Stimulated activated effector memory CD8-positive, alpha-beta T cell treated with anti-CD3 and anti-CD28 coated beads, Interleukin-12 subunit alpha, Interleukin-12 subunit beta, amount 100 ng/mL, for 72 hours (primary cell): ENCODE measurements around the gene TSPAN9.

ENCODE experiments used
- ATAC-seq: fragments of 150-1000 bp; cut with Tn5 transposase; 2 replicates; pipeline ENCODE4 v1.10.0; 2021
- DNase-seq, 2 donors: peaks; one replicate each; pipeline ENCODE4 v3.0.0; 2021 to 2022; ENCODE audit warnings: low spot score in 2 of 2
- H3K27ac Mint-ChIP-seq: one replicate; pipeline ENCODE4 v1.8.0; 2022; ENCODE audit warnings: mild to moderate bottlenecking, mixed read lengths
- H3K36me3 Mint-ChIP-seq: one replicate; pipeline ENCODE4 v1.8.0; 2022; ENCODE audit warnings: mild to moderate bottlenecking, mixed read lengths
- H3K4me1 Mint-ChIP-seq: one replicate; pipeline ENCODE4 v1.8.0; 2022; ENCODE audit warnings: mixed read lengths
- H3K4me3 Mint-ChIP-seq: one replicate; pipeline ENCODE4 v1.8.0; 2022; ENCODE audit warnings: mild to moderate bottlenecking, mixed read lengths
- H3K9me3 Mint-ChIP-seq: one replicate; pipeline ENCODE4 v1.8.0; 2022; ENCODE audit warnings: mixed read lengths

Gene TSPAN9

GRCh38 chr12:3195337-3195736 is 118.2 kb downstream of the TSPAN9 start:
- ATAC-seq, result no peak
- Mint-ChIP-seq H3K36me3 (no peaks in the 10 kb centered on the region), H3K4me3 (no peak overlapping the region), H3K9me3 (no peaks in the 10 kb centered on the region), H3K27ac (no peak overlapping the region), H3K4me1 (peaks cover 8% of the 10 kb centered on the region)
- DNase-seq, result no peak

GRCh38 chr12:3195859-3196483 is 118.8 kb downstream of the TSPAN9 start:
- H3K36me3 Mint-ChIP-seq, result no peaks in the 10 kb centered on the region
- peaks cover 9% of the 10 kb centered on the region for H3K4me1 Mint-ChIP-seq
- no peak overlapping the region for H3K27ac Mint-ChIP-seq
- H3K9me3 Mint-ChIP-seq, result no peaks in the 10 kb centered on the region
- DNase-seq (no peak), ATAC-seq (no peak)
- no peak overlapping the region for H3K4me3 Mint-ChIP-seq

GRCh38 chr12:3196488-3196887 is 119.3 kb downstream of the TSPAN9 start:
- ATAC-seq (no peak), DNase-seq (no peak)
- no peaks in the 10 kb centered on the region for H3K36me3 Mint-ChIP-seq
- H3K9me3 Mint-ChIP-seq, result no peaks in the 10 kb centered on the region
- peaks cover 14% of the 10 kb centered on the region for H3K4me1 Mint-ChIP-seq
- H3K4me3 Mint-ChIP-seq, result no peak overlapping the region
- H3K27ac Mint-ChIP-seq, result no peak overlapping the region

- H3K36me3 Mint-ChIP-seq, result no peaks in the 10 kb centered on the region
- DNase-seq (no peak), ATAC-seq (no peak)
- H3K4me1 Mint-ChIP-seq, result peaks cover 14% of the 10 kb centered on the region
- no peaks in the 10 kb centered on the region for H3K9me3 Mint-ChIP-seq
- no peak overlapping the region for H3K4me3 Mint-ChIP-seq
- no peak overlapping the region for H3K27ac Mint-ChIP-seq
Measured at GRCh38 chr12:3197131-3197818, 120.1 kb downstream of the TSPAN9 start.

- ATAC-seq (no peak), DNase-seq (no peak)
- Mint-ChIP-seq H3K9me3 (no peaks in the 10 kb centered on the region), H3K27ac (no peak overlapping the region), H3K36me3 (no peaks in the 10 kb centered on the region), H3K4me3 (peak overlapping the region; percentile 33), H3K4me1 (peaks cover 14% of the 10 kb centered on the region)
Measured at GRCh38 chr12:3199551-3200031, 122.4 kb downstream of the TSPAN9 start.

- DNase-seq, result no peak
- Mint-ChIP-seq H3K9me3 (no peaks in the 10 kb centered on the region), H3K4me1 (peaks cover 14% of the 10 kb centered on the region), H3K27ac (no peak overlapping the region), H3K4me3 (peak overlapping the region; percentile 33), H3K36me3 (no peaks in the 10 kb centered on the region)
- peak; percentile 33 for ATAC-seq
Measured at GRCh38 chr12:3200032-3200617, 122.9 kb downstream of the TSPAN9 start.

GRCh38 chr12:3200814-3201233 is 123.6 kb downstream of the TSPAN9 start:
- no peak overlapping the region for H3K4me3 Mint-ChIP-seq
- no peaks in the 10 kb centered on the region for H3K9me3 Mint-ChIP-seq

DNA sequence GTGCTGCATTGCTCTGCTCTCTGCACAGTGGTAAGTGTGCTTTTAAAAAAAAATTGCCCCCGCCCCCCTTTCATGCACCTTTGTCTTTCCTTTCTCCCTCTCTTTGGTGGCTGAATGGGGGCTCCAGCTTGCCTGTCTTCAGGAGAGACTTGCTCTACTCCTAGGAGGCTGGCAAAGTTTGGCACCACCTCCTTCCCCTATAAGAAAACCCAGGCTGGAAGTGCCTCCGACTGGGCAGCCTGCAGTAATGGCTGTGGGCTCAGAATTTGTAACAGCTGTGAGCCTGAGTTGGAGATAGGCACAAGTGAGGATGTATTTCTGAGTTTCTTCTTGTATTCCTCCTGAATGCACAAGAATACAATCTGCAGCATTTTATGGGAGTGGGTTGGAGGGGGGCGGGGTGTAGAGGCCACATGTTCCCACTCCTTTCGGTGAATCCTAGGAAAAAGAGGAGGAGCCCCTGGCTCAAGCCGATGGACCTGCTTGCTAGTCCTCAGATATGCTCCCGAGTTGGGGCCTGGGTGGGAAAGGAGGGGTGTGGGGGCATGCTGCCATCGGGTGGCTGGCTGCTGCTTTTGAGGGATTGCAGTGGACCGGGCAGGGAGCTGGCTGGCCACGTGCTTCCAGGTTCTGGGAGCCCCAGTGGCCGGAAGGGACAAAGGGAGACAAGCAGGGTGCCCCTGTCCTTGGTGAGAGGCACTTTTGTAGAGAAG is 124.3 kb downstream of the TSPAN9 start:
- H3K9me3 Mint-ChIP-seq, result no peaks in the 10 kb centered on the region
- DNase-seq (no peak), ATAC-seq (no peak)
- no peaks in the 10 kb centered on the region for H3K36me3 Mint-ChIP-seq
- no peak overlapping the region for H3K4me3 Mint-ChIP-seq
- no peak overlapping the region for H3K27ac Mint-ChIP-seq
- peaks cover 14% of the 10 kb centered on the region for H3K4me1 Mint-ChIP-seq

More at GRCh38 chr12:3200814-3201233, 123.6 kb downstream of the TSPAN9 start:
- H3K4me1 Mint-ChIP-seq, result peaks cover 14% of the 10 kb centered on the region
- H3K27ac Mint-ChIP-seq, result no peak overlapping the region
- no peak for DNase-seq
- no peaks in the 10 kb centered on the region for H3K36me3 Mint-ChIP-seq
- no peak for ATAC-seq

- Mint-ChIP-seq H3K4me3 (no peak overlapping the region), H3K9me3 (no peaks in the 10 kb centered on the region), H3K27ac (no peak overlapping the region), H3K36me3 (no peaks in the 10 kb centered on the region), H3K4me1 (peaks cover 14% of the 10 kb centered on the region)
- DNase-seq, result no peak
- ATAC-seq, result no peak
Measured at GRCh38 chr12:3202096-3202495, 124.9 kb downstream of the TSPAN9 start.

DNA sequence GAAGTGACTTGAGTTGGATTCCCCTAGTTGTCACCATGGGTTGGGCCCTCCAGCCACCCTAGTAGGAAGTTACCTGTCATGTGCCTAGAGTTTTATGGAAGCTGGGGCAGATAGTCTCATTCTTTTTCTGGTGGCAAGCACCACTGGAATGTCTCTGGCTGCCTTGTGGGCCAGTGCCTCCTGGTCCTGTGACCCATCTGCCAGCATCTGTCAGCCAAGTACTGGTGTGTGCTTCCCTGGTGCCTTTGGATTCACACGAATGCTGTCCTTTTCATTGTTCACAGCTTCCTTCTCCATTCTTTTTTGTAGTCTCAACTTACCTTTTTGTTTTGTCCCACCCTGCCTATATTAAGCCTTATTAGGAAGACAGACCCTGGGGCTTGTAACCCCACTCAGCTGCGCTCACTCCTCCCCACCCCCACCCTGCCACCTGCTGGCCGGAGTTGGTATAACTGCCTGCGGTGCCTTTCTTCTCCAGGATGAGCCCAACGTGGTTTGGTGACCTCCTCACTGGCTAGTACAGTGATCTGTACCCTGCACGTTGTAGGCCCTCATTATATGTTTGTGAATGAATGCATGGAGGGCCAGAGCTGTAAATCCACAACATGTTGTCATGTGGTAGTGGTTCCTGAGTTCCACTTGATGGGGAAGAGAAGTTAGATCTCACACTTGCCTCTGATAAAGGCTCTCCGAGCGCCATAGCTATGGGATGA is 125.7 kb downstream of the TSPAN9 start:
- Mint-ChIP-seq H3K4me1 (peaks cover 14% of the 10 kb centered on the region), H3K27ac (no peak overlapping the region), H3K4me3 (no peak overlapping the region), H3K36me3 (no peaks in the 10 kb centered on the region), H3K9me3 (no peaks in the 10 kb centered on the region)
- ATAC-seq (peak; percentile 25), DNase-seq (peak; percentile 44 to 74)

GRCh38 chr12:3203713-3204112 is 126.5 kb downstream of the TSPAN9 start:
- no peaks in the 10 kb centered on the region for H3K9me3 Mint-ChIP-seq
- ATAC-seq (no peak), DNase-seq (no peak)
- peaks cover 13% of the 10 kb centered on the region for H3K4me1 Mint-ChIP-seq
- no peaks in the 10 kb centered on the region for H3K36me3 Mint-ChIP-seq
- no peak overlapping the region for H3K4me3 Mint-ChIP-seq
- no peak overlapping the region for H3K27ac Mint-ChIP-seq

GRCh38 chr12:3204143-3204542 is 127.0 kb downstream of the TSPAN9 start:
- no peak for ATAC-seq
- no peaks in the 10 kb centered on the region for H3K36me3 Mint-ChIP-seq

GRCh38 chr12:3204730-3205531 is 127.8 kb downstream of the TSPAN9 start:
- H3K4me1 Mint-ChIP-seq, result peaks cover 6% of the 10 kb centered on the region
- no peak for ATAC-seq
- no peaks in the 10 kb centered on the region for H3K36me3 Mint-ChIP-seq
- no peak overlapping the region for H3K4me3 Mint-ChIP-seq
- H3K9me3 Mint-ChIP-seq, result no peaks in the 10 kb centered on the region
- no peak overlapping the region for H3K27ac Mint-ChIP-seq
- no peak for DNase-seq

More at GRCh38 chr12:3204143-3204542, 127.0 kb downstream of the TSPAN9 start:
- Mint-ChIP-seq H3K27ac (no peak overlapping the region), H3K9me3 (no peaks in the 10 kb centered on the region), H3K4me1 (peaks cover 9% of the 10 kb centered on the region), H3K4me3 (no peak overlapping the region)
- DNase-seq, result no peak

- no peak for ATAC-seq
- Mint-ChIP-seq H3K36me3 (no peaks in the 10 kb centered on the region), H3K9me3 (no peaks in the 10 kb centered on the region), H3K27ac (no peak overlapping the region), H3K4me3 (no peak overlapping the region), H3K4me1 (peaks cover 5% of the 10 kb centered on the region)
- no peak for DNase-seq
Measured at GRCh38 chr12:3205742-3206519, 128.8 kb downstream of the TSPAN9 start.
